SK-N-SH (cell line): Measurements from ENCODE around the gene TSSK3.

Source experiments
- CHD2 ChIP-seq: fragments of 150-350 bp; IDR thresholded peaks from 2 replicates; pipeline ENCODE4 v1.6.1; 2018; ENCODE audit warnings: low read length; ENCODE audit not compliant: partially characterized antibody
- CTCF ChIP-seq: fragments of 200-600 bp; sonication (generic); IDR thresholded peaks from 2 replicates; pipeline ENCODE4 v1.6.1; 2017; ENCODE audit warnings: antibody characterized with exemption, mild to moderate bottlenecking, moderate library complexity
- EZH2phosphoT487 ChIP-seq: fragments of 200-600 bp; sonication (generic); IDR thresholded peaks from 2 replicates; pipeline ENCODE4 v1.6.1; 2017; ENCODE audit warnings: low read depth, mixed run types, mild to moderate bottlenecking, antibody characterized with exemption, moderate library complexity, borderline replicate concordance
- FOSL2 ChIP-seq: IDR thresholded peaks from 2 replicates; pipeline ENCODE4 v1.4.0; 2012; ENCODE audit warnings: low read depth, mild to moderate bottlenecking, moderate library complexity, borderline replicate concordance
- GABPA ChIP-seq: IDR thresholded peaks from 2 replicates; pipeline ENCODE4 v1.4.0; 2012; ENCODE audit warnings: low read depth, mild to moderate bottlenecking
- JUND ChIP-seq: IDR thresholded peaks from 2 replicates; pipeline ENCODE4 v1.4.0; 2012
- MAX ChIP-seq: IDR thresholded peaks from 2 replicates; pipeline ENCODE4 v1.4.0; 2012; ENCODE audit warnings: low read depth
- MEF2A ChIP-seq: IDR thresholded peaks from 2 replicates; pipeline ENCODE4 v1.4.0; 2012; ENCODE audit warnings: low read depth, borderline replicate concordance
- POLR2AphosphoS5 ChIP-seq: IDR thresholded peaks from 2 replicates; pipeline ENCODE4 v1.6.1; 2012; ENCODE audit warnings: low read depth, low read length
- USF1 ChIP-seq: IDR thresholded peaks from 2 replicates; pipeline ENCODE4 v1.4.0; 2012; ENCODE audit warnings: low read depth, borderline replicate concordance
- TF ChIP-seq, protein P1 (sequence below): IDR thresholded peaks from 2 replicates; pipeline ENCODE4; 2012
- TF ChIP-seq, protein P2 (sequence below): IDR thresholded peaks from 2 replicates; pipeline ENCODE4 v1.4.0; 2012; ENCODE audit warnings: low read depth, borderline replicate concordance

GRCh38 chr1:32349211-32349708 is 13.1 kb upstream of the TSSK3 start:
- no peak for TF ChIP-seq CTCF
- no peak for TF ChIP-seq EZH2phosphoT487
- no peak for TF ChIP-seq FOSL2
- TF ChIP-seq MAX: no peak
- TF ChIP-seq JUND: no peak
- no peak for TF ChIP-seq MEF2A
- no peak for TF ChIP-seq CHD2
- TF ChIP-seq, protein P1, sequence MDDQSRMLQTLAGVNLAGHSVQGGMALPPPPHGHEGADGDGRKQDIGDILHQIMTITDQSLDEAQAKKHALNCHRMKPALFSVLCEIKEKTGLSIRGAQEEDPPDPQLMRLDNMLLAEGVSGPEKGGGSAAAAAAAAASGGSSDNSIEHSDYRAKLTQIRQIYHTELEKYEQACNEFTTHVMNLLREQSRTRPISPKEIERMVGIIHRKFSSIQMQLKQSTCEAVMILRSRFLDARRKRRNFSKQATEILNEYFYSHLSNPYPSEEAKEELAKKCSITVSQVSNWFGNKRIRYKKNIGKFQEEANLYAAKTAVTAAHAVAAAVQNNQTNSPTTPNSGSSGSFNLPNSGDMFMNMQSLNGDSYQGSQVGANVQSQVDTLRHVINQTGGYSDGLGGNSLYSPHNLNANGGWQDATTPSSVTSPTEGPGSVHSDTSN: no peak
- no peak for TF ChIP-seq POLR2AphosphoS5
- TF ChIP-seq GABPA: no peak
- TF ChIP-seq, protein P2, sequence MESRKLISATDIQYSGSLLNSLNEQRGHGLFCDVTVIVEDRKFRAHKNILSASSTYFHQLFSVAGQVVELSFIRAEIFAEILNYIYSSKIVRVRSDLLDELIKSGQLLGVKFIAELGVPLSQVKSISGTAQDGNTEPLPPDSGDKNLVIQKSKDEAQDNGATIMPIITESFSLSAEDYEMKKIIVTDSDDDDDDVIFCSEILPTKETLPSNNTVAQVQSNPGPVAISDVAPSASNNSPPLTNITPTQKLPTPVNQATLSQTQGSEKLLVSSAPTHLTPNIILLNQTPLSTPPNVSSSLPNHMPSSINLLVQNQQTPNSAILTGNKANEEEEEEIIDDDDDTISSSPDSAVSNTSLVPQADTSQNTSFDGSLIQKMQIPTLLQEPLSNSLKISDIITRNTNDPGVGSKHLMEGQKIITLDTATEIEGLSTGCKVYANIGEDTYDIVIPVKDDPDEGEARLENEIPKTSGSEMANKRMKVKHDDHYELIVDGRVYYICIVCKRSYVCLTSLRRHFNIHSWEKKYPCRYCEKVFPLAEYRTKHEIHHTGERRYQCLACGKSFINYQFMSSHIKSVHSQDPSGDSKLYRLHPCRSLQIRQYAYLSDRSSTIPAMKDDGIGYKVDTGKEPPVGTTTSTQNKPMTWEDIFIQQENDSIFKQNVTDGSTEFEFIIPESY: no peak
- TF ChIP-seq USF1: no peak
